H9 (cell line): ENCODE measurements around the gene ZNF101. TPM values are rescaled to one million over a fixed set of nuclear protein-coding genes. Genes with fewer than 3 reads are reported as not detected.

Source experiments
- DNase-seq: peaks from one replicate; pipeline ENCODE4 v3.0.0-alpha.2; 2017
- H2AFZ ChIP-seq: one replicate; pipeline ENCODE4 v1.6.1; 2013; ENCODE audit warnings: mild to moderate bottlenecking, low read length, control low read depth, moderate library complexity
- H2AK5ac ChIP-seq: 2 replicates; pipeline ENCODE4 v1.6.1; 2013; ENCODE audit warnings: low read length, control low read depth, mixed read lengths; ENCODE audit not compliant: insufficient read length
- H2BK120ac ChIP-seq: one replicate; pipeline ENCODE4 v1.6.1; 2013; ENCODE audit warnings: low read depth, mild to moderate bottlenecking, low read length, control low read depth, inconsistent platforms; ENCODE audit not compliant: poor library complexity, severe bottlenecking
- H2BK12ac ChIP-seq: 2 replicates; pipeline ENCODE4 v1.6.1; 2013; ENCODE audit warnings: low read length, control low read depth, mixed read lengths, low read depth; ENCODE audit not compliant: insufficient read length
- H2BK15ac ChIP-seq: 2 replicates; pipeline ENCODE4 v1.6.1; 2013; ENCODE audit warnings: low read depth, low read length, control low read depth
- H2BK20ac ChIP-seq: one replicate; pipeline ENCODE4 v1.6.1; 2013; ENCODE audit warnings: low read depth, mild to moderate bottlenecking, low read length, control low read depth, inconsistent platforms; ENCODE audit not compliant: poor library complexity, severe bottlenecking
- H2BK5ac ChIP-seq: 2 replicates; pipeline ENCODE4 v1.6.1; 2013; ENCODE audit warnings: low read length, control low read depth, mixed read lengths; ENCODE audit not compliant: insufficient read length
- H3K14ac ChIP-seq: 2 replicates; pipeline ENCODE4 v1.6.1; 2013; ENCODE audit warnings: low read length, control low read depth; ENCODE audit not compliant: insufficient read depth
- H3K18ac ChIP-seq: 2 replicates; pipeline ENCODE4 v1.6.1; 2013; ENCODE audit warnings: low read depth, mild to moderate bottlenecking, mixed read lengths, low read length, control low read depth; ENCODE audit not compliant: insufficient read length
- H3K23ac ChIP-seq: 2 replicates; pipeline ENCODE4 v1.6.1; 2013; ENCODE audit warnings: low read length, control low read depth, mixed read lengths, low read depth; ENCODE audit not compliant: insufficient read length
- H3K23me2 ChIP-seq: 2 replicates; pipeline ENCODE4 v1.6.1; 2013; ENCODE audit warnings: low read depth, mild to moderate bottlenecking, mixed read lengths, low read length, control low read depth; ENCODE audit not compliant: insufficient read length, poor library complexity, severe bottlenecking
- H3K27ac ChIP-seq: 2 replicates; pipeline ENCODE4 v1.5.1; 2013; ENCODE audit warnings: low read length, control low read depth, mixed read lengths, low read depth; ENCODE audit not compliant: insufficient read length
- H3K27me3 ChIP-seq: 2 replicates; pipeline ENCODE4 v1.6.1; 2013; ENCODE audit warnings: low read length, control low read depth, inconsistent platforms; ENCODE audit not compliant: insufficient read depth
- H3K4ac ChIP-seq: 2 replicates; pipeline ENCODE4 v1.6.1; 2013; ENCODE audit warnings: low read depth, mild to moderate bottlenecking, control low read depth, inconsistent platforms, low read length, moderate library complexity
- H3K4me1 ChIP-seq: 2 replicates; pipeline ENCODE4 v1.6.1; 2013; ENCODE audit warnings: low read length, control low read depth, inconsistent platforms; ENCODE audit not compliant: insufficient read depth
- H3K4me2 ChIP-seq: 2 replicates; pipeline ENCODE4 v1.6.1; 2013; ENCODE audit warnings: low read length, control low read depth, mixed read lengths; ENCODE audit not compliant: insufficient read length, insufficient read depth
- H3K56ac ChIP-seq: 2 replicates; pipeline ENCODE4 v1.6.1; 2013; ENCODE audit warnings: low read depth, mild to moderate bottlenecking, mixed read lengths, low read length, control low read depth; ENCODE audit not compliant: insufficient read length
- H3K79me1 ChIP-seq: 2 replicates; pipeline ENCODE4 v1.6.1; 2013; ENCODE audit warnings: low read depth, mild to moderate bottlenecking, moderate library complexity, low read length, control low read depth, inconsistent platforms; ENCODE audit not compliant: insufficient read depth, poor library complexity, severe bottlenecking
- H3K79me2 ChIP-seq: 2 replicates; pipeline ENCODE4 v1.6.1; 2013; ENCODE audit warnings: low read length, control low read depth, inconsistent platforms; ENCODE audit not compliant: insufficient read depth
- H3K9ac ChIP-seq: 2 replicates; pipeline ENCODE4 v1.6.1; 2013; ENCODE audit warnings: low read length, control low read depth, mixed read lengths; ENCODE audit not compliant: insufficient read length; ENCODE audit errors: extremely low read depth
- H3K9me3 ChIP-seq: one replicate; pipeline ENCODE4 v1.6.1; 2013; ENCODE audit warnings: low read depth, low read length, inconsistent platforms; ENCODE audit not compliant: control insufficient read depth
- H3T11ph ChIP-seq: one replicate; pipeline ENCODE4 v1.6.1; 2013; ENCODE audit warnings: mild to moderate bottlenecking, low read length, control low read depth, inconsistent platforms
- H4K20me1 ChIP-seq: one replicate; pipeline ENCODE4 v1.6.1; 2013; ENCODE audit not compliant: control insufficient read depth, insufficient read length, insufficient read depth
- H4K5ac ChIP-seq: 2 replicates; pipeline ENCODE4 v1.6.1; 2013; ENCODE audit warnings: low read depth, mild to moderate bottlenecking, mixed read lengths, low read length, control low read depth; ENCODE audit not compliant: insufficient read length
- H4K8ac ChIP-seq: replicated peaks from 2 replicates; pipeline ENCODE4 v1.6.1; 2013; ENCODE audit warnings: low read length, control low read depth, mixed read lengths, low read depth; ENCODE audit not compliant: insufficient read length
- H4K91ac ChIP-seq: 2 replicates; pipeline ENCODE4 v1.6.1; 2013; ENCODE audit warnings: low read depth, mild to moderate bottlenecking, moderate library complexity, mixed read lengths, low read length, control low read depth; ENCODE audit not compliant: insufficient read length
- H3K27ac Mint-ChIP-seq, 3 experiments: 2 replicates in 2 of 3; 3 replicates in 1 of 3; pipeline ENCODE4 v1.8.0; 2020 to 2021; ENCODE audit warnings: mixed read lengths in 3 of 3, mild to moderate bottlenecking in 1 of 3, moderate library complexity in 1 of 3
- H3K27me3 Mint-ChIP-seq: 2 replicates; pipeline ENCODE4 v1.8.0; 2021; ENCODE audit warnings: low read depth, mild to moderate bottlenecking, moderate library complexity, mixed read lengths
- H3K36me3 Mint-ChIP-seq, 3 experiments: 2 replicates in 2 of 3; 3 replicates in 1 of 3; pipeline ENCODE4 v1.8.0; 2020 to 2021; ENCODE audit warnings: low read depth in 3 of 3, mixed read lengths in 3 of 3; ENCODE audit not compliant: insufficient read depth in 1 of 3
- H3K4me1 Mint-ChIP-seq, 2 experiments: 2 replicates each; pipeline ENCODE4 v1.8.0; 2020; ENCODE audit warnings: mixed read lengths in 2 of 2
- H3K4me3 Mint-ChIP-seq, 2 experiments: 2 replicates in 1 of 2; 3 replicates in 1 of 2; pipeline ENCODE4 v1.8.0; 2020 to 2021; ENCODE audit warnings: mild to moderate bottlenecking in 2 of 2, mixed read lengths in 2 of 2, moderate library complexity in 1 of 2
- H3K9me3 Mint-ChIP-seq, 2 experiments: 2 replicates in 1 of 2; 3 replicates in 1 of 2; pipeline ENCODE4 v1.8.0; 2020; ENCODE audit warnings: mild to moderate bottlenecking in 2 of 2, mixed read lengths in 2 of 2, moderate library complexity in 1 of 2
- WGBS: extraction: QIAGEN DNeasy Blood & Tissue Kit; methylation state at CpG from one replicate; pipeline ENCODE4 v1.1.7; 2013; ENCODE audit warnings: missing lambda C conversion rate, low lambda C conversion rate, mixed read lengths; ENCODE audit not compliant: insufficient read length; ENCODE audit errors: extremely low coverage; 5-methylcytosine and 5-hydroxymethylcytosine counted together
- total RNA-seq: library from RNA; stranded (reverse); gene quantifications from 2 replicates; pipeline ENCODE4 v1.2.1, GENCODE V29; 2021
- TF ChIP-seq, protein P1 (sequence below): fragments of 200-600 bp; sonication (generic); conservative IDR thresholded peaks from 3 replicates; pipeline ENCODE4 v1.8.0; 2021; ENCODE audit warnings: antibody characterized with exemption, mild to moderate bottlenecking

The ZNF101 gene
- total RNA-seq, 1 experiment from 2014 or later: 46.9 TPM

GRCh38 chr19:19655641-19656343 is 12.8 kb upstream of the ZNF101 start:
- Mint-ChIP-seq H3K4me3 (no peak overlapping the region), H3K27me3 (no peaks in the 10 kb centered on the region; the same call in 1 of the 2 replicates), H3K27ac (no peak overlapping the region), H3K9me3 (no peaks in the 10 kb centered on the region), H3K36me3 (peaks cover 43 to 88% (median 84%) of the 10 kb centered on the region in 3 experiments), H3K4me1 (no peaks in the 10 kb centered on the region)
- H2BK12ac ChIP-seq: no peak overlapping the region
- no peak overlapping the region for H3K9ac ChIP-seq
- no peak for DNase-seq
- H3K23ac ChIP-seq: no peak overlapping the region
- no peak overlapping the region for H4K5ac ChIP-seq
- no peak overlapping the region for H2BK15ac ChIP-seq
- no peak overlapping the region for H3K4ac ChIP-seq
- H2BK120ac ChIP-seq: no peak overlapping the region
- H3K27me3 ChIP-seq: no peaks in the 10 kb centered on the region
- H2BK5ac ChIP-seq: no peak overlapping the region
- H3K18ac ChIP-seq: no peak overlapping the region
- no peaks in the 10 kb centered on the region for H3K79me1 ChIP-seq
- H2AFZ ChIP-seq: no peak overlapping the region
- H3K14ac ChIP-seq: no peak overlapping the region
- H3K79me2 ChIP-seq: no peaks in the 10 kb centered on the region
- H3K23me2 ChIP-seq: no peaks in the 10 kb centered on the region
- no peak overlapping the region for H3K56ac ChIP-seq
- H3K9me3 ChIP-seq: no peaks in the 10 kb centered on the region
- no peaks in the 10 kb centered on the region for H4K20me1 ChIP-seq
- no peaks in the 10 kb centered on the region for H3K4me1 ChIP-seq
- H2AK5ac ChIP-seq: no peak overlapping the region
- H3T11ph ChIP-seq: no peak overlapping the region
- H2BK20ac ChIP-seq: no peak overlapping the region
- no CpG with 5 or more reads among the region's 27 CpGs for WGBS
- H4K8ac ChIP-seq: no peak overlapping the region
- no peak overlapping the region for H3K4me2 ChIP-seq
- TF ChIP-seq, protein P1, sequence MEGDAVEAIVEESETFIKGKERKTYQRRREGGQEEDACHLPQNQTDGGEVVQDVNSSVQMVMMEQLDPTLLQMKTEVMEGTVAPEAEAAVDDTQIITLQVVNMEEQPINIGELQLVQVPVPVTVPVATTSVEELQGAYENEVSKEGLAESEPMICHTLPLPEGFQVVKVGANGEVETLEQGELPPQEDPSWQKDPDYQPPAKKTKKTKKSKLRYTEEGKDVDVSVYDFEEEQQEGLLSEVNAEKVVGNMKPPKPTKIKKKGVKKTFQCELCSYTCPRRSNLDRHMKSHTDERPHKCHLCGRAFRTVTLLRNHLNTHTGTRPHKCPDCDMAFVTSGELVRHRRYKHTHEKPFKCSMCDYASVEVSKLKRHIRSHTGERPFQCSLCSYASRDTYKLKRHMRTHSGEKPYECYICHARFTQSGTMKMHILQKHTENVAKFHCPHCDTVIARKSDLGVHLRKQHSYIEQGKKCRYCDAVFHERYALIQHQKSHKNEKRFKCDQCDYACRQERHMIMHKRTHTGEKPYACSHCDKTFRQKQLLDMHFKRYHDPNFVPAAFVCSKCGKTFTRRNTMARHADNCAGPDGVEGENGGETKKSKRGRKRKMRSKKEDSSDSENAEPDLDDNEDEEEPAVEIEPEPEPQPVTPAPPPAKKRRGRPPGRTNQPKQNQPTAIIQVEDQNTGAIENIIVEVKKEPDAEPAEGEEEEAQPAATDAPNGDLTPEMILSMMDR: no peak
- no peak overlapping the region for H3K27ac ChIP-seq
- H4K91ac ChIP-seq: no peak overlapping the region
